OCI-LY3 (cell line): ENCODE data around the gene TXNDC5.

Source experiments
- H2AFZ ChIP-seq: fragments of 200-600, 300-600 bp; shearing (Covaris generic); 2 replicates; pipeline ENCODE4 v1.6.0; 2014; ENCODE audit warnings: antibody characterized with exemption, low read depth, low read length
- H3K27ac ChIP-seq: fragments of 200-600, 300-600 bp; sonication (generic); 2 replicates; pipeline ENCODE4 v1.5.1; 2014; ENCODE audit warnings: mild to moderate bottlenecking, low read length, moderate library complexity, mixed read lengths
- H3K27me3 ChIP-seq: fragments of 200-600, 300-600 bp; sonication (generic); 2 replicates; pipeline ENCODE4 v1.6.1; 2014; ENCODE audit warnings: low read depth, low read length, mixed read lengths
- H3K36me3 ChIP-seq: fragments of 200-600, 300-600 bp; sonication (generic); replicated peaks from 2 replicates; pipeline ENCODE3; 2014; ENCODE audit warnings: low read depth, low read length, mixed read lengths
- H3K4me1 ChIP-seq: fragments of 300-600, 200-600 bp; sonication (generic); 2 replicates; pipeline ENCODE4 v1.6.1; 2014; ENCODE audit warnings: low read length, mixed read lengths
- H3K4me2 ChIP-seq: fragments of 200-600, 300-600 bp; sonication (generic); 2 replicates; pipeline ENCODE4 v1.6.1; 2014; ENCODE audit warnings: low read length, mixed read lengths
- H3K4me3 ChIP-seq: fragments of 300-600, 200-600 bp; sonication (generic); 2 replicates; pipeline ENCODE4 v1.5.1; 2014; ENCODE audit warnings: antibody characterized with exemption, mild to moderate bottlenecking, low read length, moderate library complexity
- H3K79me2 ChIP-seq: fragments of 300-600, 200-600 bp; shearing (Covaris generic); 2 replicates; pipeline ENCODE4 v1.6.1; 2014; ENCODE audit warnings: mild to moderate bottlenecking, low read length, mixed read lengths
- H3K9ac ChIP-seq: fragments of 300-600, 200-600 bp; shearing (Covaris generic); 2 replicates; pipeline ENCODE4 v1.6.0; 2014; ENCODE audit warnings: mild to moderate bottlenecking, low read length, moderate library complexity
- H3K9me3 ChIP-seq: fragments of 200-600, 300-600 bp; shearing (Covaris generic); 2 replicates; pipeline ENCODE4 v1.6.1; 2014; ENCODE audit warnings: low read length, mixed read lengths; ENCODE audit not compliant: insufficient read depth
- H4K20me1 ChIP-seq: fragments of 200-600, 300-600 bp; sonication (generic); 2 replicates; pipeline ENCODE4 v1.6.1; 2016; ENCODE audit warnings: low read length, mixed read lengths; ENCODE audit not compliant: insufficient read depth
- CTCF ChIP-seq: fragments of 200-600, 300-600 bp; sonication (generic); IDR thresholded peaks from 2 replicates; pipeline ENCODE4 v1.5.1; 2014; ENCODE audit warnings: antibody characterized with exemption, low read length, low read depth
- EZH2phosphoT487 ChIP-seq: fragments of 200-600 bp; shearing (Covaris generic); IDR thresholded peaks from 2 replicates; pipeline ENCODE4 v1.6.1; 2018; ENCODE audit warnings: antibody characterized with exemption, mixed run types, low read depth

Gene TXNDC5

GRCh38 chr6:7920425-7920824 is 9.8 kb upstream of the TXNDC5 start:
- TF ChIP-seq CTCF: no peak
- TF ChIP-seq EZH2phosphoT487: no peak

GRCh38 chr6:7919871-7920270 is 9.3 kb upstream of the TXNDC5 start:
- Histone ChIP-seq H3K79me2 (no peaks in the 10 kb centered on the region), H3K4me3 (no peak overlapping the region), H3K27me3 (no peaks in the 10 kb centered on the region), H3K27ac (no peak overlapping the region), H3K4me1 (peaks cover 9% of the 10 kb centered on the region), H3K36me3 (no peaks in the 10 kb centered on the region), H3K4me2 (no peak overlapping the region), H4K20me1 (no peaks in the 10 kb centered on the region), H2AFZ (no peak overlapping the region), H3K9me3 (no peaks in the 10 kb centered on the region), H3K9ac (no peak overlapping the region)
- no peak for TF ChIP-seq CTCF
- no peak for TF ChIP-seq EZH2phosphoT487

More at GRCh38 chr6:7920425-7920824, 9.8 kb upstream of the TXNDC5 start:
- H3K36me3 ChIP-seq: no peaks in the 10 kb centered on the region
- peaks cover 9% of the 10 kb centered on the region for H3K4me1 ChIP-seq
- H4K20me1 ChIP-seq: no peaks in the 10 kb centered on the region
- no peaks in the 10 kb centered on the region for H3K27me3 ChIP-seq
- no peaks in the 10 kb centered on the region for H3K9me3 ChIP-seq
- H3K4me2 ChIP-seq: no peak overlapping the region
- H2AFZ ChIP-seq: no peak overlapping the region
- H3K79me2 ChIP-seq: no peaks in the 10 kb centered on the region
- no peak overlapping the region for H3K9ac ChIP-seq
- no peak overlapping the region for H3K27ac ChIP-seq
- H3K4me3 ChIP-seq: no peak overlapping the region

- no peak overlapping the region for H3K9ac ChIP-seq
These were observed 7.8 kb upstream of the TXNDC5 start for GRCh38 chr6:7918403-7918802.

GRCh38 chr6:7917729-7918128 is 7.1 kb upstream of the TXNDC5 start:
- no peak overlapping the region for H3K4me3 ChIP-seq
- no peak overlapping the region for H2AFZ ChIP-seq
- H3K4me1 ChIP-seq: peaks cover 9% of the 10 kb centered on the region
- no peaks in the 10 kb centered on the region for H3K36me3 ChIP-seq
- H3K4me2 ChIP-seq: no peak overlapping the region
- TF ChIP-seq CTCF (no peak), EZH2phosphoT487 (no peak)
- no peak overlapping the region for H3K27ac ChIP-seq
- no peak overlapping the region for H3K9ac ChIP-seq
- H3K79me2 ChIP-seq: no peaks in the 10 kb centered on the region
- H3K9me3 ChIP-seq: no peaks in the 10 kb centered on the region
- H4K20me1 ChIP-seq: no peaks in the 10 kb centered on the region
- H3K27me3 ChIP-seq: 0 out of 2 replicates have a peak, but pooled peaks cover 3% of the 10 kb centered on the region

More at GRCh38 chr6:7918403-7918802, 7.8 kb upstream of the TXNDC5 start:
- TF ChIP-seq CTCF: no peak
- H3K4me3 ChIP-seq: no peak overlapping the region
- H3K4me2 ChIP-seq: no peak overlapping the region
- no peak overlapping the region for H3K27ac ChIP-seq
- no peak overlapping the region for H2AFZ ChIP-seq
- 0 out of 2 replicates have a peak, but pooled peaks cover 3% of the 10 kb centered on the region for H3K27me3 ChIP-seq
- H3K4me1 ChIP-seq: peaks cover 9% of the 10 kb centered on the region
- H3K79me2 ChIP-seq: no peaks in the 10 kb centered on the region
- H3K36me3 ChIP-seq: no peaks in the 10 kb centered on the region
- no peaks in the 10 kb centered on the region for H4K20me1 ChIP-seq
- no peaks in the 10 kb centered on the region for H3K9me3 ChIP-seq
